Measurements from ENCODE around the gene MAGI3.
"Not testable (repeated sequence)": the region's sequence is repeated elsewhere in the genome, so short reads cannot be mapped to it uniquely, and the experiment has no call there.

Gene MAGI3

GRCh38 chr1:113714606-113715269 is 324.4 kb downstream of the MAGI3 start:
- no peak for DNase-seq

DNA sequence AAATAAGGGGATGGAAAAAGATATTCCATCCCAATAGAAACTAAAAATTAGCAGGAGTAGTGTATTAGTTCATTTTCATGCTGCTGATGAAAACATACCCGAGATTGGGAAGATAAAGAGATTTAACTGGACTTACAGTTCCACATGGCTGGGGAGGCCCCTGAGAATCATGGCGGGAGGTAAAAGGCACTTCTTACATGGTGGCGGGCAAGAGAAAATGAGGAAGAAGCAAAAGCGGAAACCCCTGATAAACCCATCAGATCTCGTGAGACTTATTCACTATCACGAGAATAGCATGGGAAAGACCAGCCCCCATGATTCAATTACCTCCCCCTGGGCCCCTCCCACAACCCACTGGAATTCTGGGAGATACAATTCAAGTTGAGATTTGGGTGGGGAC is 327.2 kb downstream of the MAGI3 start:
- not testable (repeated sequence) for DNase-seq

- not testable (repeated sequence) for DNase-seq
Observed at GRCh38 chr1:113718621-113719020, 328.3 kb downstream of the MAGI3 start.

GRCh38 chr1:113721010-113721409 is 330.7 kb downstream of the MAGI3 start:
- DNase-seq = no peak

- DNase-seq = no peak
Observed at GRCh38 chr1:113732802-113733201, 342.5 kb downstream of the MAGI3 start.

DNA sequence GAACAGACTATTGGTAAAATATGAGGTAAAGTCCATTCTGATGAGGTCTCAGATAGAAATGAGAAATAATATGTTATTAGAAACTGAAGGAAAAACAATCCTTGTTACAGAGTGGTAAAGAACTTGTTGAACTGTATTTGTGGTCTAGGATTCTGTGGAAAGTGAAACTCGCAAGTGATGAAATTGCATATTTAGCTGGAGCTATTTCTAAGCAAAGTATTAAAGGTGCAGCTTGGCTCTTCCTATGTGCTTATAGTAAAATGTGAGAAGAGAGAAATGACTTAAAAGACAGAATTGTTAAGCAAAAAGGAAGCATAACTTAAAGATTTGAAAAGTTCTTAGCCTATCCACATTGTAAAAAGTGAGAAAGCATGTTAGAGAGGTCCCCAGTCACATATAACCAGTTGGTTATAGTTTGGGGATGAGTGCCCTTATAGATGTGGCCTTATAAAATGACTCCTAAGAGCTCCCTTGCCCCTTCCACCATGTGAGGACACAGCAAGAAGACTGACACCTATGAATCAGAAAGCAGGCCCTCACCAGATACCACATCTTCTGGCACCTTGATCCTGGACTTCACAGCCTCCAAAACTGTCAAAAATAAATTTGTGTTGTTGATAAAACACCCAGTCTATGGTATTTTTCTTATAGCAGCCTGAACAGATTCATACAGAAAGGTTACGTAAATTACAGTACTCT is 344.2 kb downstream of the MAGI3 start:
- no peak for DNase-seq
